Neural cell (in vitro differentiated cells): ENCODE results near the gene ITGAD.

ENCODE experiments used
- CTCF ChIP-seq: fragments of 450-650 bp; IDR thresholded peaks from 2 replicates; pipeline ENCODE4 v1.5.1; 2014; ENCODE audit warnings: antibody characterized with exemption, mild to moderate bottlenecking, moderate library complexity; ENCODE audit not compliant: poor library complexity, severe bottlenecking
- RAD21 ChIP-seq: fragments of 450-650 bp; conservative IDR thresholded peaks from 2 replicates; pipeline ENCODE4 v1.6.1; 2014; ENCODE audit warnings: antibody characterized with exemption, mild to moderate bottlenecking, moderate library complexity
- TAF1 ChIP-seq: IDR thresholded peaks from 2 replicates; pipeline ENCODE4 v1.6.1; 2012; ENCODE audit warnings: low read depth

- TF ChIP-seq CTCF (no peak), RAD21 (no peak), TAF1 (no peak)
Measured at GRCh38 chr16:31410082-31410481, 16.9 kb downstream of the ITGAD start.
